ENCODE results near the gene PSMD12. TPM values are rescaled to one million over a fixed set of nuclear protein-coding genes. Genes with fewer than 3 reads are reported as not detected.
"Not testable (repeated sequence)": the region's sequence is repeated elsewhere in the genome, so short reads cannot be mapped to it uniquely, and the experiment has no call there.

PSMD12 gene
- total RNA-seq, 1 experiment from 2014 or later: 39.9 TPM

- no peak for DNase-seq (ENCODE audit: extremely low read depth, low read depth)
Observed at GRCh38 chr17:67315865-67316264, 50.5 kb downstream of the PSMD12 start.

DNA sequence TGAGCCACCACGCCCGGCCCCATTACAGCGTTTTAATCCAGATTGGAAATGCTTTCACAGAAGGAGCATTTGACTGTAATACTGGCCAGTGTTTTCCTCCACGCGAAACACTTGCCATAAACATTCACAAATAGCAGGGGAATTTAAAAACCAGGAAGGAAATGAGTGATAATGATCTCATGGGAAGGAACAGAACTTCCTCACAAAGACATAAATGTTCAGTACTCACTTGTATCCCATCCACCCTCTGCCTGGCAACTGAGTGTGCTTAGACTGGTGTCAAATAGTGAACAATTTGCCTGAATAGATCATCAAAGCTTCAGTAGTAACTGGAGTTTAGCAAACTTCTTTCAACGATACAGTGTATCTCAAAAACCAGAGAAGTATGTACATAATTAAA, 54.1 kb downstream of the PSMD12 start:
- no peak for DNase-seq (ENCODE audit: extremely low read depth, low read depth)

DNA sequence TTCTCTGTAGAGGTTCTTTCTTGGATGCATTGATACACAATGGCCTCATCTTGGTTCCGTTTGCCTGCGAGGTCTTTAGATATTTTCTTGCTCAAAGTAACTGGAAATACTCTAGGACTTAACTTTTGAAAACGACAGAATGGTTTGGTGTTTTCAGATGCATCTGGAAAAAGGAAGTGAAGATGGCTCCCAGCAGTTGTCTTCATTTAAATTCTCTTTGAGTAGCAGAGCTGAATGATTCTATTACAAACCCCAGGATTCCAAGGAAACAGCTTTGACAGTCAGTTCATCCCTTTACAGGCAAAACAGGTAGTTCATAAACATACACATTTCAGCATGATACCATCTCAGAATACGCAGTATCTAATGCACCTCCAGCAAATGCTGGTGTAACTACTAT, 54.8 kb downstream of the PSMD12 start:
- DNase-seq (ENCODE audit: extremely low read depth, low read depth): no peak

- no peak for DNase-seq (ENCODE audit: extremely low read depth, low read depth)
Observed at GRCh38 chr17:67310406-67310805, 56.0 kb downstream of the PSMD12 start.

DNA sequence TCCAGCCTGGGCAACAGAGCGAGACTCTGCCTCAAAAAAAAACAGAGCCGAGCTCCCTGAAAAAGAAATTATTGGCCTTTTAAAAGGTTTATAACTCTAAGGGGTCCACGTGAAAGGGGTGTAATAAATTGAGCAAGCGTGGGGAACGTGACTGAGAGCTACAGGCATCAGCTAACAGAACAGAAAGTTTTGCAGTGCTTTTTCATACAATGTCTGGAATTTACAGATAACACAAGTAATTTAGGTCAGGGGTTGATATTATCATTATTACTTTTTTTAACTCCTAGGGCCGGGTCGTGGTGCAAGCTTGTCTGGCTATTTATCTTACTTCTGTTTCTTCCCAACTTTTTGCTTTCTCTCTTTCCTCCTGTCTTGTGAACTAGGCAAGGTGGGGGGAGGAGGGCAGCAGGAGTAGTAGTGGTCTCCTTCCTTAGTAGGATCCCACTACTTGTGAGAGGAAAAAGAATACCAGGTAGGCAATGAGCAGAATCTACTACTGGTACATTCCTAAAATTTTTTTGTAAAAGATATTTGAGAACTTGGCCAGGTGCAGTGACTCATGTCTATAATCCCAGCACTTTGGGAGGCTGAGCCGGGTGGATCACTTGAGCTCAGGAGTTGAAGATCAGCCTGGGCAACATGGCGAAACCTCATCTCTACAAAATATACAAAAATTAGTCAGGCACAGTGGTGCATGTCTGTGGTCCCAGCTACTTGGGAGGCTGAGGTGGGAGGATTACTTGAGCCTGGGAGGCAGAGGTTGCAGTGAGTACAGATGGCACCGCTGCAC, 60.7 kb downstream of the PSMD12 start:
- DNase-seq (ENCODE audit: extremely low read depth, low read depth): not testable (repeated sequence)

DNA sequence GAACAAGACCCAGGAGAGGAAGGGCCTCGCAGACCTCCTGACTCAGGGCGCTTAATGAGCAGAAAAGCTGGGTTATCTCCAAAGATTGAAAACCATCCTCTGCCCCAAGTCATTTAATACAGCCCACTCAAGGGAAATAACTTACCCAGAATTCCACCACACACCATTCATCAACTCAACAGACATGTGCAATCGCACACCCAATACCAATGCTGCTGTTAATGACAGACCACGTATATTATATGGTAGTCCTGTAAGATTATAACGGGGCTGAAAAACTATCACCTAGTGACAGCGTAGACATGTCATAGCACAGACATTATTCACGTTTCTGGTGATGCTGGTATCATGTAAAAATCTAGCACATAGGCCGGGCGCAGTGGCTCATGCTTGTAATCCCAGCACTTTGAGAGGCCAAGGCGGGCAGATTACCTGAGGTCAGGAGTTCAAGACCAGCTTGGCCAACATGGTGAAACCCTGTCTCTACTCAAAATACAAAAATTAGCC, 68.9 kb downstream of the PSMD12 start:
- DNase-seq (ENCODE audit: extremely low read depth, low read depth): no peak

GRCh38 chr17:67294451-67295199, 71.8 kb downstream of the PSMD12 start:
- DNase-seq (ENCODE audit: extremely low read depth, low read depth): no peak

DNA sequence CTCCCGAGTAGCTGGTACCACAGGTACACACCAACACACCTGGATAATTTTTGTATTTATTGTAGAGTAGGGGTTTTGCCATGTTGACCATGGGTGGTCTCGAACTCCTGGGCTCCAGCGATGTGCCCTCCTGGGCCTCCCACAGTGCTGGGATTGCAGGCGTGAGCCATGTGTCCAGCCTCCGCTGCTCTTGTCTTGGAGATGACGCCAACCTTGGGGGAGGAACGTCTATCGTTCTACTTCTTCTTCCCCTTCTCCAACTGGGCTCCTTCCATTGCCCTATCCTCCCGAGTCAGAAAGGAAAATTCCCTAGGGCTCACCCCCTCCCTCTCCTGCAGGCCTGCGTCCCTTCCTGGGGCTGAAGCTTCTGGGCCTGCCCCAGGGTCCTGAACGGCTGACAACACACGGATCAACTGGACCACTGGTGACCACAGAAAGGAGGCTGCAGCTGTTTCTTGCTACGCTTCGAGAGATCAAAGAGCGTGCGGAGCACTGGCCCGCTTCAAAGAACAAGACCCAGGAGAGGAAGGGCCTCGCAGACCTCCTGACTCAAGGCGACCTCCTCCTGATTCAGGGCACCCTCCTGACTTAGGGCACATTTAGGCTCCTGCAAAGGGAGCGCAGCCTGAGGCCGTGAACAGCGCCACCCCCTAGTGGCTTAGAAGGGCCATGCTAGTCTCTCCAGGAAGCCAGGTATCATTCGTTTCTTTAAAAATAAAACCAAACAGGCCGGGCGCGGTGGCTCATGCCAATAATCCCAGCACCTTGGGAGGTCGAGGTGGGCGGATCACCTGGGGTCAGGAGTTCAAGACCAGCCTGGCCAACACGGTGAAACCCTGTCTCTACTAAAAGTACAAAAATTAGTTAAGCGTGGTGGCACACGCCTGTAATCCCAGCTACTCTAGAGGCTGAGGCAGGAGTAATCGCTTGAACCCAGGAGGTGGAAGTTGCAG, 72.8 kb downstream of the PSMD12 start:
- DNase-seq (ENCODE audit: extremely low read depth, low read depth): peak; percentile 40

DNA sequence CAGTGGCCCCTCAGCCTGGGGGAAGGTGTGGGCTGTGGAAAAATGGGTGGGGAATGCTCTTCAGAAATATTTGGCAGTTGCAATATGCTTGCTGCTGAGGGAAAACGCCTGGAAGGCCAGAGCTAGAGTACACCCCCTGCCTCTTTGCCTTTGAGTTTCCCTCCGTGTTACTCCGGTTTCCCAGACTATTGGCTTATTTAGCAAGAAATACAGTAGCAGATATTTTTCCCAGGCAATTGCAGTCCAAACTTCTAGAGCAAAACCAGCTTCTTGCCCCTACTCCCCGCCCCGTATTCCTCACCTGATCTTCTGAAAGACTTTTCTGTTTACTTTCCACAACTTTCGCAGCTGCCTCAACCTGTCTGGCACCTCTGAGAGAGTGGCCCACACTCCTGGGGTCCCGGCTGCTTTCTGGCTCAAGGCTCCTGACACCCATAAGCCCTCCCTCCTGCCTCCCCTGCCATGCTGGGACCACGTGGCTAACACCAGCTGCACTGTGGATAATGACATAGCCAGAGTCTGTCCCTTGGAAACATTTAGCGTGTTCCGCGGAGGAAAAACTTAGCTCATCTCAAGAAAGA, 75.6 kb downstream of the PSMD12 start:
- DNase-seq (ENCODE audit: extremely low read depth, low read depth): no peak

GRCh38 chr17:67290244-67290643, 76.1 kb downstream of the PSMD12 start:
- DNase-seq (ENCODE audit: extremely low read depth, low read depth): no peak

GRCh38 chr17:67289181-67289876, 77.0 kb downstream of the PSMD12 start:
- no peak for DNase-seq (ENCODE audit: extremely low read depth, low read depth)

Small RNA genes lying within 50 kb of the gene (small RNA-seq; reads per million reads assigned to genes)
- gene RF00019: 0 reads per million in 2 experiments

Other genes with a start within 250 kb of the PSMD12 start
- 16.3 and 17.4 TPM in 2 replicates for gene HELZ, start 121.4 kb downstream of the PSMD12 start, total RNA-seq (2014; rRNA removed; shearing (Covaris generic))
- 34.5 and 34.8 TPM in 2 replicates for gene PITPNC1, start 10.7 kb upstream of the PSMD12 start, total RNA-seq (2014; rRNA removed; shearing (Covaris generic))

All from NCI-H460 (cell line).